Measurements from ENCODE around the gene PSME1. TPM values are rescaled to one million over a fixed set of nuclear protein-coding genes. Genes with fewer than 3 reads are reported as not detected.

PSME1 gene
- polyA plus RNA-seq, 1 donor (not counting 4 experiments of a cell fraction or from before 2014, with no cell fraction given): 75.1 TPM

- FAIRE-seq: no peak
- Histone ChIP-seq H3K36me3 (ENCODE audit: control insufficient read depth in 2 of 2, extremely low read depth in 1 of 2, insufficient read depth in 2 of 2, low read length in 2 of 2) (peaks cover 10 to 32% of the 10 kb centered on the region in 2 experiments), H3K9me3 (ENCODE audit: control insufficient read depth, low read depth, low read length) (no peaks in the 10 kb centered on the region), H3K4me1 (ENCODE audit: control insufficient read depth, extremely low read depth, insufficient read depth, low read length) (no peaks in the 10 kb centered on the region), H3K9me1 (ENCODE audit: control insufficient read depth, extremely low read depth, insufficient read depth, low read length) (no peaks in the 10 kb centered on the region), H3K9ac (ENCODE audit: control insufficient read depth, extremely low read depth, insufficient read depth, low read length) (no peak overlapping the region), H3K27me3 (ENCODE audit: control insufficient read depth, extremely low read depth, insufficient read depth, low read length) (no peaks in the 10 kb centered on the region), H2AFZ (ENCODE audit: control insufficient read depth, low read length) (no peak overlapping the region), H3K4me3 (ENCODE audit: control insufficient read depth in 2 of 3, extremely low read depth in 1 of 3, insufficient read depth in 2 of 3, low read depth in 1 of 3, low read length in 3 of 3) (no peak overlapping the region), H3K27ac (ENCODE audit: control insufficient read depth, insufficient read depth, low read length) (no peak overlapping the region), H3K4me2 (ENCODE audit: control insufficient read depth, extremely low read depth, insufficient read depth, low read depth, low read length) (no peak overlapping the region), H4K20me1 (ENCODE audit: control insufficient read depth, extremely low read depth, insufficient read depth, low read length) (no peaks in the 10 kb centered on the region), H3K79me2 (ENCODE audit: control insufficient read depth, insufficient read depth, low read length) (no peaks in the 10 kb centered on the region)
- no peak for TF ChIP-seq EZH2 (IDR thresholded peaks at IDR 0.05; ENCODE audit: low read length)
- no peak for TF ChIP-seq CTCF (optimal IDR thresholded peaks at IDR 0.05 in 1 of 3, IDR thresholded peaks at IDR 0.05 in 1 of 3, conservative IDR thresholded peaks at IDR 0.05 in 1 of 3; ENCODE audit: extremely low read depth in 1 of 3, insufficient read depth in 2 of 3, low read length in 3 of 3)
- dilution Hi-C loops (cut with MboI; ENCODE audit: extremely low pct_ligation_motif_present, low sequenced_read_pairs): no loop called here
- no peak for DNase-seq (ENCODE audit: low read depth, low spot score)
Measured at GRCh38 chr14:24172871-24173281, 36.9 kb downstream of the PSME1 start.

GRCh38 chr14:24176599-24176998 is 40.6 kb downstream of the PSME1 start:
- Histone ChIP-seq H3K9ac (ENCODE audit: control insufficient read depth, extremely low read depth, insufficient read depth, low read length) (no peak overlapping the region), H3K9me1 (ENCODE audit: control insufficient read depth, extremely low read depth, insufficient read depth, low read length) (no peaks in the 10 kb centered on the region), H2AFZ (ENCODE audit: control insufficient read depth, low read length) (no peak overlapping the region), H3K27ac (ENCODE audit: control insufficient read depth, insufficient read depth, low read length) (no peak overlapping the region), H3K9me3 (ENCODE audit: control insufficient read depth, low read depth, low read length) (no peaks in the 10 kb centered on the region), H3K79me2 (ENCODE audit: control insufficient read depth, insufficient read depth, low read length) (no peaks in the 10 kb centered on the region), H3K4me1 (ENCODE audit: control insufficient read depth, extremely low read depth, insufficient read depth, low read length) (no peaks in the 10 kb centered on the region), H4K20me1 (ENCODE audit: control insufficient read depth, extremely low read depth, insufficient read depth, low read length) (peaks cover 8% of the 10 kb centered on the region), H3K27me3 (ENCODE audit: control insufficient read depth, extremely low read depth, insufficient read depth, low read length) (no peaks in the 10 kb centered on the region), H3K4me3 (ENCODE audit: control insufficient read depth in 2 of 3, extremely low read depth in 1 of 3, insufficient read depth in 2 of 3, low read depth in 1 of 3, low read length in 3 of 3) (no peak overlapping the region), H3K36me3 (ENCODE audit: control insufficient read depth in 2 of 2, extremely low read depth in 1 of 2, insufficient read depth in 2 of 2, low read length in 2 of 2) (peaks cover 32 to 48% of the 10 kb centered on the region in 2 experiments), H3K4me2 (ENCODE audit: control insufficient read depth, extremely low read depth, insufficient read depth, low read depth, low read length) (no peak overlapping the region)
- FAIRE-seq (no peak), DNase-seq (ENCODE audit: low read depth, low spot score) (no peak)
- TF ChIP-seq EZH2 (IDR thresholded peaks at IDR 0.05; ENCODE audit: low read length) (no peak), CTCF (optimal IDR thresholded peaks at IDR 0.05 in 1 of 3, IDR thresholded peaks at IDR 0.05 in 1 of 3, conservative IDR thresholded peaks at IDR 0.05 in 1 of 3; ENCODE audit: extremely low read depth in 1 of 3, insufficient read depth in 2 of 3, low read length in 3 of 3) (no peak)
- dilution Hi-C loops (cut with MboI; ENCODE audit: extremely low pct_ligation_motif_present, low sequenced_read_pairs): no loop called here

All from keratinocyte (primary cell).